ENCODE measurements around the gene KRTAP4-5. TPM values are rescaled to one million over a fixed set of nuclear protein-coding genes. Genes with fewer than 3 reads are reported as not detected.

Gene KRTAP4-5
- total RNA-seq, 4 donors from 2014 or later: not detected

DNA sequence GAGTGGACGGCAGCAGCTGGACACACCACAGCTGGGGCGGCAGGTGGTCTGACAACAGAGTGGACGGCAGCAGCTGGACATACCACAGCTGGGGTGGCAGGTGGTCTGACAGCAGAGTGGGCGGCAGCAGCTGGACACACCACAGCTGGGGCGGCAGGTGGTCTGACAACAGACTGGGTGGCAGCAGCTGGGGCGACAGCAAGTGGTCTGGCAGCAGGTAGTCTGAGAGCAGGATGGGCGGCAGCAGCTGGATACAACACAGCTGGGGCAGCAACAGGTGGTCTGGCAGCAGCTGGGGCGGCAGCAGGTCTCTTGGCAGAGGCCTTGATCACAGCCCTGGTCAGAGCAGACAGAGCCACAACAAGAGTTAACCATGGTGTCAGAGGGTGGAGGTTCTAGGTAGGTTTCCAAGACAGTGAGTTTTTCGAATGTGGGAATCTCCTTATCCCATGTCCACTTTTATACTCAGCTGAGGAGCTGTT is 34.9 kb upstream of the KRTAP4-5 start, which contains the start of gene KRTAP4-1:
KRTAP4-1 (minus strand) TSS at position 432 of the 482 bp plus-strand sequence; CDS start at position 375, 57 bp downstream.
- H3K27me3 ChIP-seq: no peaks in the 10 kb centered on the region
- H3K9me3 ChIP-seq: no peaks in the 10 kb centered on the region
- no peak within 1 kb of the TSS for H3K4me3 ChIP-seq
- no peaks in the 10 kb centered on the region for H3K36me3 ChIP-seq
- DNase-seq: no peak
- TF ChIP-seq, protein P1, sequence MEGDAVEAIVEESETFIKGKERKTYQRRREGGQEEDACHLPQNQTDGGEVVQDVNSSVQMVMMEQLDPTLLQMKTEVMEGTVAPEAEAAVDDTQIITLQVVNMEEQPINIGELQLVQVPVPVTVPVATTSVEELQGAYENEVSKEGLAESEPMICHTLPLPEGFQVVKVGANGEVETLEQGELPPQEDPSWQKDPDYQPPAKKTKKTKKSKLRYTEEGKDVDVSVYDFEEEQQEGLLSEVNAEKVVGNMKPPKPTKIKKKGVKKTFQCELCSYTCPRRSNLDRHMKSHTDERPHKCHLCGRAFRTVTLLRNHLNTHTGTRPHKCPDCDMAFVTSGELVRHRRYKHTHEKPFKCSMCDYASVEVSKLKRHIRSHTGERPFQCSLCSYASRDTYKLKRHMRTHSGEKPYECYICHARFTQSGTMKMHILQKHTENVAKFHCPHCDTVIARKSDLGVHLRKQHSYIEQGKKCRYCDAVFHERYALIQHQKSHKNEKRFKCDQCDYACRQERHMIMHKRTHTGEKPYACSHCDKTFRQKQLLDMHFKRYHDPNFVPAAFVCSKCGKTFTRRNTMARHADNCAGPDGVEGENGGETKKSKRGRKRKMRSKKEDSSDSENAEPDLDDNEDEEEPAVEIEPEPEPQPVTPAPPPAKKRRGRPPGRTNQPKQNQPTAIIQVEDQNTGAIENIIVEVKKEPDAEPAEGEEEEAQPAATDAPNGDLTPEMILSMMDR (IDR thresholded peaks at IDR 0.05): no peak
- TF ChIP-seq POLR2A (IDR thresholded peaks at IDR 0.05): no peak
- peaks cover 0 to 6% (median 0%) of the 10 kb centered on the region in 4 donors for H3K4me1 ChIP-seq
- H3K27ac ChIP-seq: no peak within 1 kb of the TSS

DNA sequence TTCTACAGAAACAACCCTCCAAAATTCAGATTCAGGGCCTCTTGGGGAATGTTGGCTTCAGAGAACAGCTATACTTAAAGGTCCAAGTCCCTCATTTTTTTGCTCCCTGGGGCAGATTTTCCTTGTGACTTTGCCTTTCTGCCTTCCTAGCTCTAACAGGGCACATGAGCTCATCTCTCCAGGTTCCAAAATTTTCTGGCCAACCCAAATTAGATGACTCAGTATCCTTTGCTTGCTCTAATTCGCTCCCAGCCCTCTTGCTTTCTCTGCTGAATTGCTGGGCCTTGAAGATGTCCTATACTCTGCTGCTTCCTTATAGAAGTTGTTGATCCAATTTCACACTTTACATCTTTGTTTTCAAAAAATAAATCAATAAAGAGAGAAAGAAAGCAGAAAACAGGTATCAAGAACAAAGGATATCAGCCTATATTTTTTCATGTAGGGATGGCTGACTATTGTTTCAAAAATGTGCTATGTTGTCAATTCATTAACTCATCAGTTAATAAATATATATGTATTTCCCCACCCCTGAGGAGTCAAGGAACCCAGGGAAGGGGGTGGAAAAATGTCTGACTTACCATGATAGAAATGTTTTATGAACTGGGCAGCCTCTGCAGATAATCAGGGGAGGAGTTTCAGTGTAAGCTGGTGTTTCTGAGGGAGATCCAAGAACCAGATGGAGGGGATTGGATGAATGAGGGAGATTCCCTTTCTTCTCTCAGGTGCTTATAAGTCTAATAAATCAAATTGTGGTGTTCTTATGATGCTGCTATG is 29.4 kb upstream of the KRTAP4-5 start:
- Histone ChIP-seq H3K27ac (no peak overlapping the region), H3K27me3 (no peaks in the 10 kb centered on the region), H3K36me3 (no peaks in the 10 kb centered on the region), H3K9me3 (no peaks in the 10 kb centered on the region), H3K4me1 (peaks cover 0 to 6% (median 0%) of the 10 kb centered on the region in 4 donors), H3K4me3 (no peak overlapping the region)
- TF ChIP-seq POLR2A (IDR thresholded peaks at IDR 0.05): no peak
- TF ChIP-seq, protein P1 (IDR thresholded peaks at IDR 0.05): no peak
- no peak for DNase-seq

DNA sequence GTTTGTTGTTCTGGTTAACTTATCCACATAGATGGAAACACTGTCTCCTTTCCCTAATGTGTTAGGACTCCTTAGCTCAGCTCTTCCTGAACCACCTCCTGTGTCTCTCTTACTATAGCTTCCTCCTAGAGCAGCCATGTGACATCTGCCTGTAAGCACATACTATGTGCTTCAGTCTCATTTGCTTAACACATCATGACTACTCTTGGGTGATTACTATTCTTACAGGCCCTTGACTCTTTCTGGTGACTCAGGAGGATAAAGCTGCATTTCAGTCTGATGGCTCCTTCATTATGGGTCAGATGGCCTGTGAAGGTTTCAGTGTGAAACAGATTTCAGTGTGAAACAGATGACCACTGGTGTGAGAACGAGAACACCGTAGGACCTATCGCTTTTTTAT is 28.7 kb upstream of the KRTAP4-5 start:
- Histone ChIP-seq H3K9me3 (no peaks in the 10 kb centered on the region), H3K36me3 (no peaks in the 10 kb centered on the region), H3K4me1 (peaks cover 0 to 6% (median 0%) of the 10 kb centered on the region in 4 donors), H3K27ac (no peak overlapping the region), H3K4me3 (no peak overlapping the region), H3K27me3 (no peaks in the 10 kb centered on the region)
- TF ChIP-seq POLR2A (IDR thresholded peaks at IDR 0.05): no peak
- TF ChIP-seq, protein P1 (IDR thresholded peaks at IDR 0.05): no peak
- DNase-seq: no peak

DNA sequence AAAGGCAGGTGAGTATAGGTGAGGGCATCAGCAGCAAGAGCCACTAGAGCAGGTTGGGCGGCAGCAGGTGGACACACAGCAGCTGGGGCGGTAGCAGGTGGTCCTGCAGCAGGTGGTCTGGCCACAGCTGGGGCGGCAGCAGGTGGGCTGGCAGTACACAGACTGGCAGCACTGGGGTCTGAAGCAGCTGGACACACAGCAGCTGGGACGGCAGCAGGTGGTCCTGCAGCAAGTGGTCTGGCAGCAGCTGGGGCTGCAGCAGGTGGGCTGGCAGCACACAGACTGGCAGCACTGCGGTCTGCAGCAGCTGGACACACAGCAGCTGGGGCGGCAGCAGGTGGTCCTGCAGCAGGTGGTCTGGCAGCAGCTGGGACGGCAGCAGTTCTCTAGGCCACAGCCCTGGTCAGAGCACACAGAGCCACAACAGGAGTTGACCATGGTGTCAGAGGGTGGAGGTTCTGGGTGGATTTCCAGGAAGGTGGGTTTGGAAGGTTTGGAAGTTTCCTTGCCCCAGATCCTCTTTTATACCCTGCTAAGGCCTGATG is 28.2 kb upstream of the KRTAP4-5 start, which contains the start of gene KRTAP4-2:
KRTAP4-2 (minus strand) TSS at position 495 of the 545 bp plus-strand sequence; CDS start at position 438, 57 bp downstream.
- TF ChIP-seq POLR2A (IDR thresholded peaks at IDR 0.05): no peak
- TF ChIP-seq, protein P1 (IDR thresholded peaks at IDR 0.05): no peak
- H3K4me1 ChIP-seq: peaks cover 0 to 2% (median 0%) of the 10 kb centered on the region in 4 donors
- no peak for DNase-seq
- H3K27ac ChIP-seq: no peak within 1 kb of the TSS
- H3K27me3 ChIP-seq: no peaks in the 10 kb centered on the region
- no peaks in the 10 kb centered on the region for H3K9me3 ChIP-seq
- no peaks in the 10 kb centered on the region for H3K36me3 ChIP-seq
- no peak within 1 kb of the TSS for H3K4me3 ChIP-seq

DNA sequence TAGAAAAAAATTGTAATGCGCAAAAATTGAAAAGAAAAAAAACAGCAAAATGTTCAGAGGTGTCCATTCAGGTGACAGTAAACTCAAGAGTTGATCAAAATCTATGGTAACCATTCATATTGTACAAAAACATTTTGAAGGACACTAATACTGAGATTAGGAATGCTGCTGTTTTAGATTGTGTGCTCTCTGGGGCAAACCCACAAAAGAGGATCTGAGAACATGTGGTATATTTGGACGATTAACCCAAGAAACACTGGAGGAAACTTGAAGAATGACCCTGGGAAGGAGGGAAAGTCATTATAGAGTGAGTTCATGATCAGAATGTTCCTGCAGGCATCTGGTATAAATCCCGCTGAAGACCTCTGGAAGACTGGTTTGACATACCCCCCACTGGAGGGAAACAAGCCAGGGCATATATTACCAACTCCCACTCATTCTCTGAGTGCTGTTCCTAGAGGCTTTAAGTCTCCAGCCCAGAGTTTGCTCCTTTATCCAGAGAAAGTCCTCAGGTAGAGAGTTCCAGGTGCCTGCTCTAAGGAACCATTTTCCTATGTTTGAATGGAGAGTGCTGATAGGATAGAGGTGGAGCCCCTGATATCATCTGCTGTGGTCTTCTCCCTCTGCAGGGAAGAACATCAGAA is 27.2 kb upstream of the KRTAP4-5 start:
- no peak overlapping the region for H3K4me3 ChIP-seq
- no peaks in the 10 kb centered on the region for H3K9me3 ChIP-seq
- H3K4me1 ChIP-seq: no peaks in the 10 kb centered on the region
- no peaks in the 10 kb centered on the region for H3K27me3 ChIP-seq
- TF ChIP-seq, protein P1 (IDR thresholded peaks at IDR 0.05): no peak
- no peak for TF ChIP-seq POLR2A (IDR thresholded peaks at IDR 0.05)
- H3K27ac ChIP-seq: no peak overlapping the region
- no peak for DNase-seq
- no peaks in the 10 kb centered on the region for H3K36me3 ChIP-seq
